ENCODE measurements around the gene RNF207.

RNF207 gene

GRCh38 chr1:6256645-6257044, 50.7 kb downstream of the RNF207 start:
- CTCF ChIA-PET, result interaction anchor here (0.5 to 0.9 kb wide), 3 partner anchors 9 to 10 kb away, joined by 3 read pairs; no protein-coding TSS in a partner anchor
- POLR2A ChIA-PET (ENCODE audit: low non-redundant PET), result interaction anchor here (0.6 kb wide), 2 partner anchors 27 to 44 kb away, joined by 3 to 4 read pairs; no protein-coding TSS in a partner anchor
- no peak for DNase-seq (ENCODE audit: low spot score)
- H3K27ac ChIP-seq, result peak overlapping the region; percentile 90
- TF ChIP-seq CTCF (conservative IDR thresholded peaks at IDR 0.05; ENCODE audit: low read depth), result no peak

GRCh38 chr1:6257541-6258069, 51.7 kb downstream of the RNF207 start:
- ChIA-PET POLR2A (ENCODE audit: low non-redundant PET) (interaction anchor here (0.6 kb wide), 1 partner anchor 43 kb away, joined by 3 read pairs; no protein-coding TSS in a partner anchor), CTCF (interaction anchor here (0.7 to 0.9 kb wide), 2 partner anchors 11 to 154 kb away, joined by 3 read pairs; no protein-coding TSS in a partner anchor)
- TF ChIP-seq CTCF (conservative IDR thresholded peaks at IDR 0.05; ENCODE audit: low read depth), result no peak
- DNase-seq (ENCODE audit: low spot score), result no peak
- H3K27ac ChIP-seq, result peak overlapping the region; percentile 90

- POLR2A ChIA-PET (ENCODE audit: low non-redundant PET), result no interaction called here
- no peak for DNase-seq (ENCODE audit: low spot score)
- no peak for TF ChIP-seq CTCF (conservative IDR thresholded peaks at IDR 0.05; ENCODE audit: low read depth)
- H3K27ac ChIP-seq, result peak overlapping the region; percentile 90
- CTCF ChIA-PET, result no interaction called here
Observed at GRCh38 chr1:6258675-6259074, 52.8 kb downstream of the RNF207 start.

GRCh38 chr1:6259491-6260362, 53.8 kb downstream of the RNF207 start:
- peak; percentile 90 for DNase-seq (ENCODE audit: low spot score)
- POLR2A ChIA-PET (ENCODE audit: low non-redundant PET), result interaction anchor here (1.0 kb wide), 1 partner anchor 35 kb away, joined by 3 read pairs; no protein-coding TSS in a partner anchor
- H3K27ac ChIP-seq, result peak overlapping the region; percentile 90
- no peak for TF ChIP-seq CTCF (conservative IDR thresholded peaks at IDR 0.05; ENCODE audit: low read depth)
- CTCF ChIA-PET, result interaction anchor here (0.7 kb wide), 1 partner anchor 9 kb away, joined by 3 read pairs; no protein-coding TSS in a partner anchor

- ChIA-PET CTCF (interaction anchor here (0.6 to 1.1 kb wide), 2 partner anchors 14 to 87 kb away, joined by 3 read pairs; no protein-coding TSS in a partner anchor), POLR2A (ENCODE audit: low non-redundant PET) (no interaction called here)
- H3K27ac ChIP-seq, result peak overlapping the region; percentile 90
- TF ChIP-seq CTCF (conservative IDR thresholded peaks at IDR 0.05; ENCODE audit: low read depth), result no peak
- DNase-seq (ENCODE audit: low spot score), result no peak
Observed at GRCh38 chr1:6260433-6260934, 54.6 kb downstream of the RNF207 start.

- no peak for DNase-seq (ENCODE audit: low spot score)
- CTCF ChIA-PET, result interaction anchor here (0.6 to 1.1 kb wide), 2 partner anchors 15 to 87 kb away, joined by 3 read pairs; no protein-coding TSS in a partner anchor
- peak within 1 kb of the TSS; percentile 90 for H3K27ac ChIP-seq
Observed at GRCh38 chr1:6260961-6261614, 55.2 kb downstream of the RNF207 start, which contains the start of gene GPR153. Gene GPR153, minus strand, starts transcription at chr1:6261098. Its CDS starts 6,193 bp downstream, at chr1:6254905.

More at GRCh38 chr1:6260961-6261614, 55.2 kb downstream of the RNF207 start, which contains the start of gene GPR153:
- POLR2A ChIA-PET (ENCODE audit: low non-redundant PET), result no interaction called here
- TF ChIP-seq CTCF (conservative IDR thresholded peaks at IDR 0.05; ENCODE audit: low read depth), result no peak

Data from RWPE1 (cell line).